Stimulated activated CD4-positive, alpha-beta T cell treated with anti-CD3 and anti-CD28 coated beads, Interleukin-4, amount 100 ng/mL, for 24 hours (primary cell): ENCODE measurements around the gene TRIM2.
A peak's percentile ranks its signal among the peaks of the same experiment; 100 is the strongest.
"Not testable (repeated sequence)": the region's sequence is repeated elsewhere in the genome, so short reads cannot be mapped to it uniquely, and the experiment has no call there.

Experiments
- DNase-seq: peaks from one replicate; pipeline ENCODE4 v3.0.0-alpha.2; 2020

The TRIM2 gene

GRCh38 chr4:153204247-153204671 is at the start of gene TRIM2:
TSS of gene TRIM2 (plus strand) at chr4:153204443. CDS start at chr4:153204531, 88 bp downstream.
- no peak for DNase-seq

GRCh38 chr4:153155686-153156085 is 48.6 kb upstream of the TRIM2 start:
- DNase-seq: no peak

GRCh38 chr4:153156263-153156662 is 48.0 kb upstream of the TRIM2 start:
- DNase-seq: peak; percentile 16

GRCh38 chr4:153156721-153157120 is 47.5 kb upstream of the TRIM2 start:
- DNase-seq: no peak

GRCh38 chr4:153159016-153159415 is 45.2 kb upstream of the TRIM2 start:
- DNase-seq: no peak

GRCh38 chr4:153159728-153160221 is 44.5 kb upstream of the TRIM2 start:
- DNase-seq: no peak

GRCh38 chr4:153160821-153161220 is 43.4 kb upstream of the TRIM2 start:
- no peak for DNase-seq

- no peak for DNase-seq
Measured at GRCh38 chr4:153161226-153161963, 42.8 kb upstream of the TRIM2 start.

GRCh38 chr4:153165236-153165635 is 39.0 kb upstream of the TRIM2 start:
- DNase-seq: not testable (repeated sequence)

GRCh38 chr4:153166716-153167501 is 37.3 kb upstream of the TRIM2 start:
- DNase-seq: no peak

- no peak for DNase-seq
Measured at GRCh38 chr4:153169776-153170175, 34.5 kb upstream of the TRIM2 start.

GRCh38 chr4:153170407-153170806 is 33.8 kb upstream of the TRIM2 start:
- no peak for DNase-seq

- DNase-seq: no peak
Measured at GRCh38 chr4:153174821-153175567, 29.2 kb upstream of the TRIM2 start.

GRCh38 chr4:153176938-153177337 is 27.3 kb upstream of the TRIM2 start:
- no peak for DNase-seq

GRCh38 chr4:153177841-153178240 is 26.4 kb upstream of the TRIM2 start:
- DNase-seq: no peak

GRCh38 chr4:153179100-153179499 is 25.1 kb upstream of the TRIM2 start:
- DNase-seq: no peak

GRCh38 chr4:153181293-153181692 is 22.9 kb upstream of the TRIM2 start:
- no peak for DNase-seq

GRCh38 chr4:153181700-153182099 is 22.5 kb upstream of the TRIM2 start:
- DNase-seq: no peak

GRCh38 chr4:153183146-153183545 is 21.1 kb upstream of the TRIM2 start:
- DNase-seq: no peak

- no peak for DNase-seq
Measured at GRCh38 chr4:153185331-153185852, 18.9 kb upstream of the TRIM2 start.

- DNase-seq: no peak
Measured at GRCh38 chr4:153186046-153186728, 18.1 kb upstream of the TRIM2 start.

- no peak for DNase-seq
Measured at GRCh38 chr4:153189016-153189801, 15.0 kb upstream of the TRIM2 start.
